DMS79 treated with DMSO at 0.1 percent for 48 hours (cell line): ENCODE results near the gene PHLPP1.
A peak's percentile ranks its signal among the peaks of the same experiment; 100 is the strongest.

Experiments
- DNase-seq: peaks from one replicate; lab custom pipeline; 2025; lab: John Stamatoyannopoulos, UW

The PHLPP1 gene

DNA sequence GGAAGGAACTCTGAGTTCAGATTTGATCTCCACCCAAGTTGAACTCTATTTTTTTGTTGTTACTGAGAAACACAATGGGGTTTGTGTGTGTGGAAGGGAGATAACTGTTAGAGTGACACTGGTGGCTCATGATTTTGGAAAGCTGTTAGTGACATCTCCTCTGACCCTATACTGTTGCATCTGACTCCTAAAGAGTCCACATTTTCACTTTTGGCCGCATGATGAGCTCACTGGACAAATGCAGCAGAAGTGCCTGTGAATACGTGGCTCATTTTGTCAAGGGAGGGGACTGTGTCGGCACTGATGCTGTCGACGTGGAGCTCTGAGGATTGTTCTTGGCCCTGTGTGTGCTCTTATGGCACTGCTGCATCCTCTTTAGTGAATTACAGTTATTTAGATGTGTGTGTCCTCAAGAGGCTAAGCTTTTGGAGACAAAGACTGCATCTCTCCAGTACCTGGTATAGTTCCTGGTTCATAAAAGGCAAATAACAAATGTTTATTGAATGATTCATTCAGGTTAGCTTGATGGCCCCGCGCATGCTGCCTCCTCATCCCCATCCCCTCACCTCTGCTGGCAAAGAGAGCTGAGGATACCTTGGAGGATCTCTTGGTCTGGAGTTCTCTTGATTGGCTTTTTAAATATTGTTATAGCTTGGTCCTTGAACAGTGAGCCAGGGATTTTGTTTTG lies 135.4 kb downstream of the PHLPP1 start:
- no peak for DNase-seq

DNA sequence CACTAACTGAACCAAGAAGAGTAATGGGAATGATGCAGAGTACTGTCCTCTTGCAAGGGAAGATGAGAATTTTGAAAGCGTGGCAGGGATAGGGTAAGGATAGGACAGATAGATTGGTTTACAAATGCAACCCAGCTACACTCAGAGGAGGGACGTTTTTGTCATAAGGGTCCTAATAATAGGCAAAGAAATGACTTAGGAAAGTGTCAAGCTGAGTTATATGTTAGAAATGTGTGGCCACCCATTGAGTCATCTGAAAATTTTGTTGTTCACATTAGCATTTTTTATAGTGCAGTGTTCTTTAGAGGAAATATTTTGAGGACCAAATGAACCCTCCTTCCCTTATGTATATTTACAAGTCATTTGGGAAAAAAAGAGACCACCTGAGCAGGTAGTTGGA lies 137.5 kb downstream of the PHLPP1 start:
- DNase-seq, result no peak

DNA sequence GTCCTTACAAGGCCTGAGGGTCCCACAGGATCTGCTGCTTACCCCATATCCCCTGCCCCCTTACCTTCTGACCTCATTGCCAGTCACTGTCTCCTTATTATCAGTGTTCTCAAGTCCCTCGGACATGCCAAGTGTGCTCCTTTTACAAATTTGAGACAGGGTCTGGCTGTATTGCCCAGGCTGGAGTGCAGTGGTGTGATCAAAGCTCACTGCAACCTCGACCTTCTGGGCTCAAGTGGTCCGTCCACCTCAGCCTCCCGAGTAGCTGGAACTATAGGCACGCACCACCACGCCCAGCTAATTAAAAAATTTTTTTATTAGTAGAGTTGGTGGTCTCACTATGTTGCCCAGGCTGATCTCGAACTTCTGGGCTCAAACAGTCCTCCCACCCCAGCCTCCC lies 141.0 kb downstream of the PHLPP1 start:
- DNase-seq, result no peak

DNA sequence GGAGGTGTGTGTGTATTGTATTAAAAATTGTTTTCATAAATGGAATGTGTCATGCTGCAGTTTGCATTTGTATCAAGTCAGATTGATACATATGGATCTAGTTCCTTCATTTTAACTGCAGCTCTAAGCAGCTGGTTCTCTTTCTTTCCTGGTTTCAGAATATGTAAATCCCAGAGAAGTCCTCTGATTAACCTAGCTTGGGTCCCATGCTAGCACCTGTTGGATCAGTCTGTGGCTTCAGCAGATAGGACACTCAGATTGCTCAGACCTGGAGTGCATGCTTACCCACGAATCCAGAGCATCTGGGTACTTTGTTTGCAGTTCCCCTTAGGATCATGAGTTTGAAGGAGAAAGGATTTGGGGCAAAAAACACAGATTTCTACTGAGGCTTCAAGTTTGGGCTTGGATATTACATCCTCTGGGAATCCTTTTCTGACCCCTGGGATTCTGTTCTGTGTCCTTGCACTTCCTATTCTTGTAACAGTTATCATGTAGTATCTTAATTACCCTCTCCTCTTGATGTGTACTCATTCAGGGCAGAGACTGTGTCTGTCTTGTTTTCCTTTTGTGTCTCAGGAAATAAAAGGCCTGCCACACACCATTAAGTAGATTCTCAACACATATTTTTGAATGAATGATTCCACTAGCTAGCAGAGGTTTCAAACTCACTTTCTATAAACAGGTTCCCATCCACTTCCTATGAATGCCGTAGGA lies 142.1 kb downstream of the PHLPP1 start:
- no peak for DNase-seq

DNA sequence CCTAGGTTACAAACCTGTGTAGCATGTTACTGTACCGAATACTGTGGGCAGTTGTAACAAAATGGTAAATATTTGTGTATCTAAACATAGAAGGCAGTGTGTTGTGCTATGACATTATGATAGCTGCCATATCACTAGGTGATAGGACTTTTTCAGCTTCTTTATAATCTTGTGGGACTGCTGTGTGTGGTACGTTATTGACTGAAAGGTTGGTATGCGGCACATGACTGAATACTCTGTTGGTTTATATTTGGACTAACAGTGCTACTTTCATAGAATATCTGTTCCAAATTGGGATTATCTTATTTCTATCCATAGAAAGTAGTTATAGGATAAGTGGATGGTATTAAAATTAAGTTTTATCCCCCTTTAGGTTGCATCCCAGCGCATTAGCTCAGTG lies 144.7 kb downstream of the PHLPP1 start:
- DNase-seq, result no peak

DNA sequence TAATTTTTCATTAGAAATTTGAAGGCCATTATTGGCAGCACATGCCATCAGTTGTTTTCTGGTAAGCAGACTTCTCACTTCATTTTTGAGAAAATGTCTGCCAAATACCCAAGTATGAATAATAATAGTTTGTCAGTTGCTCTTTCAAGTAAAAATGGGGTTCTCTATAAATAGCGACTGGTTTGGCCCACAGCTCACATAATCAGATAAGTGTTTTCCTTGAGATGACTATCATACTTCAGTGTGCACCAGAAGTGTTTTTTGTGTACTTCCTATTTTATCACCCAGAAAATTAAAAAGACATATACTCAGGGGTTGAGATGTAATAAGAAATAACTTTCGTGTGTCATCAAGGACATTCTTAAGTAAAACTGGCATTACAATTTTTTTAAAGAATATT lies 147.1 kb downstream of the PHLPP1 start:
- no peak for DNase-seq

DNA sequence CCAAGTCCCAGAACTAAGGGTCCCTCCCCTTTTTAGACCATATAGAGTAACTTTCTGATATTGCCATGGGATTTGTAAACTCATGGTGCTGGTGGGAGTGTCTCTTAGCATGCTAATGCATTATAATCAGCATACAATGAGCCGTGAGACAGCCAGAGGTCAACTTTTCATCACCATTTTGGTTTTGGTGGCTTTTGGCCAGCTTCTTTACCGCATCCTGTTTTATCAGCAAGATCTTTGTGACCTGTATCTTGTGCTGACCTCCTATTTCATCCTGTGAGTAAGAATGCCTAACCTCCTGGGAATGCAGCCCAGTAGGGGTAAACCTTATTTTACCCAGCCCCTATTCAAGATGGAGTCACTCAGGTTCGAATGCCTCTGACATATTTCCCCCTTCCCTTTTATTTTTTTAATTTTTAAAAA lies 148.2 kb downstream of the PHLPP1 start:
- no peak for DNase-seq

DNA sequence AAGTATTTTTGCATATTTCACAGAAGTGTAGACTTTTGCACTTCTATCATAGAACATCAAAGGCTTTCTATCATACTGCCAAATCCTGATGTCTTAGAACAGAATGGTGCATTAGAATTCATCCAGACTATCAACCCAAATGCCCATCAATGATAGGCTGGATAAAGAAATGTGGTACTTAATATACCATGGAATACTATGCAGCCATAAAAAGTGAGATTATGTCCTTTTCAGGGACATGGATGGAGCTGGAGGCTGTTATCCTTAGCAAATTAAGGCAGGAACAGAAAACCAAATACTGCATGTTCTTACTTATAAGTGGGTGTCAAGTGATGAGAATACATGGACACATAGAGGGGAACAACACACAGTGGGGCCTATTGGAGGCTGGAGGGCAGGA lies 150.2 kb downstream of the PHLPP1 start:
- DNase-seq, result no peak

DNA sequence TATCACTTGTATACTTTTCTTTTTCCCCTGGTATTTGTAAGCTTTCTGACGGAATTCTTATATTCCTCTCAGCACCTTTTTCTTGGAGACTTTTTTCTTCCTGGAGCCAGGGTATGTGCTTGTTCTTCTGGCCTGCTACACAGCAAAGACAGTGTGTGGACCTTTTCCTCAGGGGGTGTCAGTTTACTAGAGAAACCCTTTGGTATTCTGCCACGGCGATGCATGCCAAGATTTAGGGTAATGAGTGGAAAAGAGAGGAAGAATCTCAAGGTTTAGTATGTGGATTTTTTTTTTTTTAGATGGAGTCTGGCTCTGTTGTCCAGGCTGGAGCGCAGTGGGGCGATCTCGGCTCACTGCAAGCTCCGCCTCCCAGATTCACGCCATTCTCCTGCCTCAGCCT lies 152.2 kb downstream of the PHLPP1 start:
- no peak for DNase-seq

DNA sequence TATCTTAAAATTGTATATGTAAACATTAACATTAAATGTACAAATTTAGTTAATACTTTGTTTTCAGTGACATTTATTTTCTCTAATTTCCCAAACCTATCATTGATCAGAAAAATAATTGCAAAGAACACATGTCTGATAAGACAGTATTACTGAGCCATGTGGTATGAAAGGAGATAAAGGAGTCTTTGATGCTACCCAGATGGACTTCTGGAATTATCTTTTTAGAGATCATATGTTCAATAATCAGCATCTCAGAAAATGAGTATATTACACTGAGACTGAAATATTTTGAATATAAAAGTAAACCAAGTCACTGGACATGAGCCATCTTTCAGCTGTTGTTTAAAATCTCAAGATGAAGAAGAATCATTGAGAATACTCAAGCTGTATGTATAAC lies 153.3 kb downstream of the PHLPP1 start:
- no peak for DNase-seq

DNA sequence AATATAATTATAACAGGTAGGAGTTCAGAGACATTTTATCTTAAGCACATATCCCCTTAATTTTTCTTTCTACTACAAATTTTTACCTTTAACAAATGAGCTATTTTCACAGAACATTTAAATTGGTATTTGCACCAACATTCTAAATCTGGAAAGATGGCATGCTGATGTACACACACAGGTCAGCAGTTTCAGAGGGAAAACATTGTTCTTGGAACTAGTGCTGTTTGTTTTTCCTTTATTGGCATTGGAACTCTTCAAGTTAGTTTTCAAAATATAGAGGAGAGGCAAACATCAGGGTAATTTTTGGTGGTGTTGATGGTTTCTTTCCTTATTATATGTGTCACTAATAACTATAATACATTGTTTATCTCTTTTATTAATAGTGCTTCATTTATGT lies 155.3 kb downstream of the PHLPP1 start:
- no peak for DNase-seq

DNA sequence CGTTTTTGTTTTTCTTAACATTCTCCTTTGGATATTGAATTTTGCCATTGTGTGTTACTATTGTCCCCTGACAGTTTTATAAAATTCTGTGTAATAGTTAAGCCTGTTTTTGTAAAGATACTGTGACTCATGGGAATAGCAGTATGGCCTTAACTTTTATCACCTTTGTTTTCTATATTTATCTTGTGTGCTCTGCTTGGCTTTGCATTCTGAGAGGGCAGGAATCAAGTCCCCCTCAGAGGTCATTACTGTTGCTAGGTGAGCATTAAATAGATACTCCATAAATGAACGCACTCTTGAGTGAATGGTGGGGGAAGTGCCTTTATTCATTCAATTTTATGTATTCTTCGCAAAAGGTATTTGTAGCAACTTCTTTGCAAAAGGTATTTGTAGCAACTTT lies 160.0 kb downstream of the PHLPP1 start:
- no peak for DNase-seq

DNA sequence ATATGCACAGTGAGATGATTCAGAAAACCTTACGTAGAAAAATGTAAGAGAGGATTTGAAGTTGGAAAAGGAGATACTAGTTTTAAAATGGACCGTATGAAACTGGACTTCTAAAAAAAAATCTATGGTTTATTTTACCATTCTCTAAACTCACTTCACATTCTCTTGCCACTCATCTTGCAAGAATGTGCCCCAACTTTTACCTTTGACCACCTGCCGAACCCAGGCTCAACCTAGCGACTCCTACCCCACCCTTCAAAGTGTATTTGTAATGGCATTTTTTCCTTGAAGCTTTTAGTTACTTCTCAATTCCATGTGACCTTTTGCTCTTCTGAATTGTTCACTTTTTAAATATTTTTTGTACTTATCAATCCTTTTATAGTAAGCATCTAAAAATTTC lies 160.8 kb downstream of the PHLPP1 start:
- no peak for DNase-seq

DNA sequence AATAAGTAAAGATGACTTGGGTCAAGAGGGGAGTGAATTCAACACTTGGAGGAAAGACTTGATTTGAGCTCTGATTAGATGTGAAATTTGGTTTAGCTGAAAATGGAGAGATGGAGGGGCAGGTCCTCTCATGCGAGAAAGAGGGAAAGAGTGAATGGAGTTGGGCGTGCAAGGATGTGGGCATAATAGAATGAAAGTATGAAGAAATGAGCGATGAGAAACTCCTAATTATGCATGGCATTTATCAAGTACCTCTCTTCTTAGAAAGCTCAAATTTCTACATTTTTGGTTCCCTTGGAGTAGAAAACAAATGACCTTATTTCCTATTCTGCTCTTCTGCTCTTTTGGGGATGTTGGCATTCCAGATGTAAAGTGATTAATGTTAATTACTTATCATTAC lies 161.5 kb downstream of the PHLPP1 start:
- no peak for DNase-seq

DNA sequence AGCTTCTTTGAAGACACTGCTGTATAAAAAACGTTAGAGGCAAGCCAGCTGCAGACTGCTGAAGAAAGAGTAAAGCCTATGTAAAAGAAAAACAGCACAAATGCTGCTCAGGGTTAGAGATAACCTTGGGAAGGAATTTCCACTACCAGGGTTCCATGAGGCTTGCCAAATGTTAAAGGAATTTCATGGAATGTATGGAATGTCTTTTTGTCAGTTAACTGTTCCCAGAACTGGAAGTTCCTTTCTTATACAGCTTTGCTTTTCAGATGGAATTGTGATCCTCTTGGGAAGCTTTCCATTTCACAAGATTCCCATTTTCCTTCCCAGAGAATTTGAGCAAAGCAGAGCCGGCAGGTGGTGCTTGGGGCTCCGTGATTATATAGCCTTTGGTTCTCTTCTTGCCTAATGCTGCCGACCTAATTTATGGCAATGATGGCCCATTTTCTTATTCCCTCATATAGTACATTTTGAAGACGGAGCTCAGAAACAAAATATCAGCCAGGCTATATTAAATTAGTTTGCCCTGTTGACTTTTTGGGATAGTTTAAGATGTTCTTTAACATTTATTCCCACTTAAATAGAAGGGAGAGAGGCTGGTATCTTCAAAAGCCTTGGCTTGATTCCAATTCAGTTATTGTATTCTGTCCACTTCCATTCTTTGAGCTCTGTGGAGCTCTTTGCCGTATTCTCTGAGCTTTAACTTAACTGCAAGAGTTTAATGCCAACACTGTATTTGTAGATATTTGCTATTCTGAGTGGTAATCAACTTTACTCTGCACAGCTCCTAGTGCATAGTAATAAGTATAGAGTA lies 162.3 kb downstream of the PHLPP1 start:
- DNase-seq, result no peak

DNA sequence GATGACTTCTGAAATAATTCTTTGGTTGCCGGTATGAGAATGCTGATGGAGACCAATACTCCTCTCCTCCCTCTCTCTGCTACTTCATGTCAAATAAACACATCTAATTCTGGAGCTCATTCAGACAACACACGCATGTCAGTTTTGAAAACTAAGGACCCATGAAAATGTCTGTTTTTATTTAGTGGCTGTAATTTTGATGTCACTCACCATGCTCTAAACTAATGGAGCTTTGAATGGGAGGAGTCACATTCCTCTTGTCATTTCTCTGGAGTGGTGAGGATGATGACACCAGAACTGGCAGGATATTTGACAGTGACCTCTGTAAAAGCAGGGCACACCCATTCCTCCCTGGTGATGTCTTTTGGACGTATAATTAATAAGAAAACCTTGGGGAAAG lies 163.0 kb downstream of the PHLPP1 start:
- DNase-seq, result no peak

DNA sequence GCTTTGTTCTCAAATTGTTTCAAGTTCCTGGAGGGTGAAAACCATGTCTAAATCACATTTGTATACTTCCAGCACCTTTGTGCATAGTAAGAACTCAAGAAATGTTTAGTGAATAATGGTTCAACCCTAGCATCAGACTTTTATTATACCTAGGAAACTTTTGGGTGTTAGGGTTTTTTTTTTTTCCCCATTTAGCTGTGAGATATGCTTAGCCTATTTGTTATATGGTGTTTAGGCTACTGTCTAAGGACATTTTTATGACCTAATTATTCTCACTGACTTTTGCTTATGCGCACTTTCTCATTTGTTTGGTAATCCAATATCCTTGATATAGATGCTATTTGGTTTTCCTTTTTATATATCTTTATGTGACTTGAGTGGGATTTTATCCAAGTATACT lies 164.7 kb downstream of the PHLPP1 start:
- no peak for DNase-seq

DNA sequence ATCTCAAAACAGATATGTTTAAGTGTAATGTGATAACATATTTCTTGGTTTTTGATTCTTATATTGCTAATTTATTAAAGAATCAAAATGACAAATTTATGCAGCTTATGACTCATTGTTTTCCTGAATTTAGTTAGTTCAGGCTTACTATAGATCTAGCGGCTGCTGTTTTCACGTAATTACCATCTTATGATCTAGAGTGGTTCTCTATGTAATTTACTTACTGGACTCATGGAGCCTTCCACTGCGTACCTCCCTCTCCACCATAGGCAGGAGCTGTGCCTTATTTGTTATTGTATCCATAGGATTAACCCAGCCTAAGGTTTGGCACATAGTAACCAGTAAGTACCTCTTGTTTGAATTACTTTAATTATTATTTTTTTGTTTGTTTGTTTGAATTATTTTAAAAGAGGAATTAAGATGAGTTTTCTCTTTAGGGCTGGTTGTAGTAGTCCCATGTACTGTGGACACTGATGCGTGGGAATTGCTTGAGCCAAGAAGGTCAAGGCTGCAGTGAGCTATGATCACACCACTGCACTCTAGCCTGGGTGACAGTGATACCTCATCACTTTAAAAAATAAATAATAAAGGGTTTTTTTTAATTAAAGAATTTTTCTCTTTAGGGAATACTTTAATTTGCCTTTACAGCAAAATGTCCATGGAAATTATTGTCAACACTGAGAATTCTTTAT lies 165.5 kb downstream of the PHLPP1 start:
- DNase-seq, result no peak

DNA sequence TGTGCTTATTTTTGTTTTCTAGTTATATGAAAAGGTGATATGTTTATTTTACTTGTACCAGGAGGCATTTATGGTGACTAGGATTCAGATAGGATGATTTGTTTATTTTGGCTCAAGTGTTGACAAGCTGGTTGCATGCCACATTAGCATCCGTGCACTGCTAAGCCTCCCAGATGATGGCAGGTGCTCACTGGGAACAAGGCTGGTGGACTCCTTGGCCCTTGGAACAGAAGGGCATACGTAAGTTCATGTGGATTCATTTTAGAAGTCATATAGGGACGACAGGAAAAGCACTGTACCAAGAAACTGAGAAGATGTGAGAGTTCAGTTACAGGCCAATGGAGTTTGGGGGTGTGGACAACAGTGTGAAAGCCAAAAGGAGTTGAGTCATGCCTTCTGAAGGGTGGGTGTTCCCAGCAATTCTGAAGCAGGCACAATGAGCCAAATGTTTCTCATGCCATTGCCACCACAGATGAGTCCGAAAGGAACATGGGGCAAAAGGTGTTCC lies 166.2 kb downstream of the PHLPP1 start:
- peak; percentile 89 for DNase-seq

DNA sequence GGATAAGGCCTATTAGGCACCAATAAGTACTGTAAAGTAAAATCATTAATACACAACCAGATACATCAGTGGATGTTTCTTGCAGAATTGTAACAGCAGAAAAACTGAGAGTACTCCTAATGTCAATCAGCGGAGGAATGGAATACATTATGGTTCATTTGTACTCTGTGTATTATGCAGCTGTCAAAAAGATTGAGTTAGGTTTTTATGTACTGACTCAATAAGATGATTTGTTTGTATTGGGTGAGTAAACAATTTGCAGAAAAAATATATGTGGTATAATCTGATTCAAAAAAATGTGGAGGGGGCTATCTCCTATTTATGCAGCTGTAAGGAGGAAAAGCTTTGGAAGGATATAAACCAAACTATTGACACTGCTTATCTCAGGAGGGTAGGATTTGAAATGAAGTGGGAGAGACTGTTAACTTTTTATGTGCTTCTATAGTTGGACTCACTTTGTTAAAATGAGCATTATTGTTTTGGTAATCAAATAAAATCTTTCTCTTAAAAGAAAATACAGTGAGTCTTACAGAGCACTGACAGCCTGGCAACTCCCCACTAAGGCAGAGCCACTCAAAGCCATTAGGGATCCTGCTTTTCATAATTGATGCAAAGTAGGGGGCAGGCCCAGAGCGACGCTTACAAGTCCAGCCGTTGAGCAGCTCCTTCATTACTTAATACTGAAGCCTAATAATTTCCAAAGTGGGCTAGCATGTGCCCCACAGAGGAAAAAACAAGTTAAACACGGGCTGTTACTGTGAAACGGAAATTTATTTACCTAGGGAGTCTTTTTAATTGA lies 168.8 kb downstream of the PHLPP1 start:
- no peak for DNase-seq

DNA sequence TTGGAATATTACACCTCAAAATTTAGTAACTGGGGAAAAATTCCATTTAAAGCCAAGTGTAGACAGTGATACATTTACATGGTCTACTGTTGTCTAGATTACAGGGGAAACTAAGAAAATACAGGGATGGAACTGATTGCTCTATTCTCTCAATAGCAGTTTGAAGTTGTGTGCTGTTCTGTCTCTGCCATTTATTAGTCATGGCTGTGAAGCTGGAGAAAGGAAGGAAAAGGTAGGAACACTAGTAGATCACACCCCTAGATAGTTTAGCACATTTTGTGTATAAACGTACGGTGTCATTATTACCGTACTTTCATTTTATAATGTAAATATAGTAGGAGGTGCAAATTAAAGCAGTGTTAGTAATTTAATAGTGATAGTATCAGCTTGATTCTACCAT lies 170.5 kb downstream of the PHLPP1 start:
- DNase-seq, result no peak
